Endodermal cell (in vitro differentiated cells): ENCODE data around the gene IGLON5. TPM values are rescaled to one million over a fixed set of nuclear protein-coding genes. Genes with fewer than 3 reads are reported as not detected.

ENCODE experiments used
- DNase-seq: peaks from one replicate; pipeline ENCODE4 v3.0.0-alpha.2; 2017
- H3K27ac ChIP-seq: 2 replicates; pipeline ENCODE4 v1.5.1; 2013; ENCODE audit warnings: mild to moderate bottlenecking, low read depth, low read length, moderate library complexity
- H3K27me3 ChIP-seq: 2 replicates; pipeline ENCODE4 v1.6.1; 2013; ENCODE audit warnings: mild to moderate bottlenecking, low read length, moderate library complexity; ENCODE audit not compliant: insufficient read depth, control insufficient read depth, poor library complexity, severe bottlenecking
- H3K36me3 ChIP-seq: 2 replicates; pipeline ENCODE4 v1.7.0; 2013; ENCODE audit warnings: mild to moderate bottlenecking, low read length, moderate library complexity; ENCODE audit not compliant: control insufficient read depth, insufficient read depth
- H3K4me1 ChIP-seq: one replicate; pipeline ENCODE4 v1.7.0; 2013; ENCODE audit warnings: low read length; ENCODE audit not compliant: control insufficient read depth, insufficient read depth
- H3K4me3 ChIP-seq: 2 replicates; pipeline ENCODE4 v1.5.1; 2013; ENCODE audit warnings: mild to moderate bottlenecking, low read length, moderate library complexity
- H3K9ac ChIP-seq: 2 replicates; pipeline ENCODE4 v1.6.1; 2013; ENCODE audit warnings: mild to moderate bottlenecking, low read length, moderate library complexity; ENCODE audit not compliant: poor library complexity, severe bottlenecking; ENCODE audit errors: extremely low read depth
- H3K9me3 ChIP-seq: 2 replicates; pipeline ENCODE4 v1.6.1; 2013; ENCODE audit warnings: mild to moderate bottlenecking, low read length, moderate library complexity; ENCODE audit not compliant: control insufficient read depth
- H3K27ac Mint-ChIP-seq: 2 replicates; pipeline ENCODE4 v1.8.0; 2020; ENCODE audit warnings: mixed read lengths
- H3K27me3 Mint-ChIP-seq: 2 replicates; pipeline ENCODE4 v1.8.0; 2021; ENCODE audit warnings: mild to moderate bottlenecking, mixed read lengths; ENCODE audit not compliant: insufficient read depth
- H3K36me3 Mint-ChIP-seq: 2 replicates; pipeline ENCODE4 v1.8.0; 2020; ENCODE audit warnings: low read depth, mixed read lengths
- H3K4me1 Mint-ChIP-seq: 2 replicates; pipeline ENCODE4 v1.8.0; 2020; ENCODE audit warnings: mixed read lengths
- H3K4me3 Mint-ChIP-seq: 2 replicates; pipeline ENCODE4 v1.8.0; 2020; ENCODE audit warnings: mild to moderate bottlenecking, moderate library complexity, mixed read lengths
- H3K9me3 Mint-ChIP-seq: 2 replicates; pipeline ENCODE4 v1.8.0; 2020; ENCODE audit warnings: mild to moderate bottlenecking, mixed read lengths
- CTCF ChIP-seq: fragments of 200-600 bp; sonication (generic); conservative IDR thresholded peaks from 2 replicates; pipeline ENCODE4 v1.5.0; 2021; ENCODE audit warnings: antibody characterized with exemption, mild to moderate bottlenecking
- WGBS, 2 experiments: methylation state at CpG; one replicate each; pipeline versions ENCODE4 v1.1.5 to v1.1.7; 2013; ENCODE audit warnings: missing lambda C conversion rate in 2 of 2, mixed read lengths in 1 of 2; ENCODE audit not compliant: insufficient coverage in 1 of 2, insufficient read length in 1 of 2; 5-methylcytosine and 5-hydroxymethylcytosine counted together
- total RNA-seq, 2 donors: library from RNA; stranded (reverse); fragmentation: NEBNext Ultra II Directional in 1 of 2; extraction: Animal tissue kit (Norgen Biotek cat#: 25700) in 1 of 2; gene quantifications; 2 replicates in 1 of 2; 3 replicates in 1 of 2; pipeline ENCODE4 v1.2.1, GENCODE V29; 2021

The IGLON5 gene
- total RNA-seq, 2 donors from 2014 or later, result 42.7 to 49.4 TPM

DNA sequence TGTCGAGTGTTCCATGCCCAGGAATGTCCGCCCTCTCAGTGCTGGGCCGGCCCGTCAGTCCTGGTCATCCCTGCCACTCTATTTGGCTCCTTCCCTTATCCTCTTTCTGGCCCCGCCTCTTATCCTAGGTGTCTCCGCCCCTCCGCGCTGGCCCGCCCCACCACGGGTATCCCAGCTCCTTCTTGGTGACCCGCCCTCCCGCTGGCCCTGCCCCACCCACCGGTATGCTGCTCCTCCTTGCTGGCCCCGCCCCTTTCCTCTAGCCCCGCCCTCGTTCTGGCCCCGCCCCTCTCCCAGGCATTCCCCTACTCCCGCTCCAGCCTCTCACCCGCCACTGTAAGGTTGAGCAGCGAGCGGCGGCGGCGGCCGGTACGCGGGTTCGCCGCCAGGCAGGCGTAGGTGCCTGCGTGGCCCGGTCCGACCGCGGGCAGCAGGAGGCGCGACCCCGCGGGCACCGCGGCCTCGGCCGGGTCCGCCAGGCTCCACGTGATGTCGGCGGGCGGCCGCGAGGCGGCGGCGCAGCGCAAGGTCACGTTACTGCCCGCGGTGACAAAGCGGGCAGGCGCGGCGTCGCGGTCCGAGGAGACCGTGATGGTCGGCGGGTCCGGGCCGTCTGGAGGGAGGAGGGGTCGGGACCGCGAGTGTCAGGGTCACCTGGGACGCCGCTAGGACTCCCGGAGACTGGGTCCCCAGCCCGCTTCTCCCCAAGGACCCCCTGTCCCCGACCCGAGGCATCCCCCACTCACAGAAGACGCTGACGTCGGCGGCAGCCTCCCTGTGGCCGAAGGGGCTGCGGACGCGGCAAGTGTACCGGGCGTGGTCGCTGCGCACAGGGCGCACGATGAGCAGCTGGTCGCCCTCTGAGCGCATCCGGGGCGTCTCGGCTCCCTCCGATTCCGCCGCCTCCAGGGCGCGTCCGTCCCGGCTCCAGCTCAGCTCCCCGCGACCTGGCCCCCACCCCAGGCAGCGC, 28.5 kb downstream of the IGLON5 start:
- Mint-ChIP-seq H3K9me3 (no peaks in the 10 kb centered on the region), H3K4me3 (peak overlapping the region; percentile 79), H3K27me3 (peaks cover 7% of the 10 kb centered on the region), H3K27ac (peak overlapping the region; percentile 98), H3K4me1 (peaks cover 25% of the 10 kb centered on the region), H3K36me3 (peaks cover 10% of the 10 kb centered on the region)
- Histone ChIP-seq H3K9me3 (no peaks in the 10 kb centered on the region), H3K27me3 (no peaks in the 10 kb centered on the region), H3K27ac (peak overlapping the region; percentile 73), H3K9ac (peak overlapping the region; percentile 66), H3K36me3 (no peaks in the 10 kb centered on the region), H3K4me3 (peak overlapping the region; percentile 84), H3K4me1 (peaks cover 9% of the 10 kb centered on the region)
- peak; percentile 54 for TF ChIP-seq CTCF
- WGBS, 2 experiments, result 1% methylated on average over 33 to 107 of the region's 107 CpGs
- DNase-seq, result peak; percentile 100

GRCh38 chr19:51341066-51341465, 29.6 kb downstream of the IGLON5 start:
- H3K9ac ChIP-seq, result peak overlapping the region; percentile 66
- no peaks in the 10 kb centered on the region for H3K9me3 Mint-ChIP-seq

More at GRCh38 chr19:51341066-51341465, 29.6 kb downstream of the IGLON5 start:
- Histone ChIP-seq H3K4me1 (peaks cover 9% of the 10 kb centered on the region), H3K4me3 (peak overlapping the region; percentile 80), H3K27me3 (no peaks in the 10 kb centered on the region), H3K9me3 (no peaks in the 10 kb centered on the region), H3K36me3 (no peaks in the 10 kb centered on the region), H3K27ac (no peak overlapping the region)
- H3K36me3 Mint-ChIP-seq, result peaks cover 11% of the 10 kb centered on the region
- H3K27ac Mint-ChIP-seq, result peak overlapping the region; percentile 35
- no peak for TF ChIP-seq CTCF
- H3K27me3 Mint-ChIP-seq, result peaks cover 7% of the 10 kb centered on the region
- 92% methylated on average over 18 of the region's 18 CpGs; no CpG with 5 or more reads in 1 of the 2 experiments for WGBS, 2 experiments
- DNase-seq, result peak; percentile 45
- H3K4me3 Mint-ChIP-seq, result peak overlapping the region; percentile 79
- peaks cover 25% of the 10 kb centered on the region for H3K4me1 Mint-ChIP-seq
